ENCODE measurements around the gene FBXO10.
"Not testable (repeated sequence)": the region's sequence is repeated elsewhere in the genome, so short reads cannot be mapped to it uniquely, and the experiment has no call there.

Gene FBXO10

GRCh38 chr9:37477987-37478619 lies 98.1 kb downstream of the FBXO10 start:
- DNase-seq (ENCODE audit: low read depth): not testable (repeated sequence)

- DNase-seq (ENCODE audit: low read depth): peak; percentile 52
Measured at GRCh38 chr9:37477443-37477842, 98.7 kb downstream of the FBXO10 start.

GRCh38 chr9:37476930-37477329 lies 99.2 kb downstream of the FBXO10 start:
- no peak for DNase-seq (ENCODE audit: low read depth)

- DNase-seq (ENCODE audit: low read depth): no peak
Measured at GRCh38 chr9:37474438-37474837, 101.7 kb downstream of the FBXO10 start.

- not testable (repeated sequence) for DNase-seq (ENCODE audit: low read depth)
Measured at GRCh38 chr9:37473982-37474381, 102.2 kb downstream of the FBXO10 start.

GRCh38 chr9:37471942-37472684 lies 104.1 kb downstream of the FBXO10 start:
- DNase-seq (ENCODE audit: low read depth): peak; percentile 99

- no peak for DNase-seq (ENCODE audit: low read depth)
Measured at GRCh38 chr9:37468620-37469019, 107.6 kb downstream of the FBXO10 start.

GRCh38 chr9:37467530-37467929 lies 108.7 kb downstream of the FBXO10 start:
- DNase-seq (ENCODE audit: low read depth): not testable (repeated sequence)

- peak; percentile 90 for DNase-seq (ENCODE audit: low read depth)
Measured at GRCh38 chr9:37466037-37466709, 110.0 kb downstream of the FBXO10 start.

GRCh38 chr9:37465249-37466036 lies 110.7 kb downstream of the FBXO10 start, which contains the start of gene ZBTB5:
ZBTB5 (minus strand) TSS chr9:37465450; CDS start chr9:37442551, 22,899 bp downstream.
- peak; percentile 100 for DNase-seq (ENCODE audit: low read depth)

GRCh38 chr9:37464426-37465248 lies 111.5 kb downstream of the FBXO10 start:
- peak; percentile 78 for DNase-seq (ENCODE audit: low read depth)

- DNase-seq (ENCODE audit: low read depth): peak; percentile 28
Measured at GRCh38 chr9:37464006-37464405, 112.2 kb downstream of the FBXO10 start.

Measured in ELR (cell line).